Nephron progenitor cell (in vitro differentiated cells): ENCODE measurements around the gene SNHG17.
"Not testable (repeated sequence)": the region's sequence is repeated elsewhere in the genome, so short reads cannot be mapped to it uniquely, and the experiment has no call there.

Experiments
- DNase-seq: peaks from one replicate; pipeline ENCODE4 v3.0.0; 2021
- H3K27ac Mint-ChIP-seq: 2 replicates; pipeline ENCODE4 v1.8.0; 2021; ENCODE audit warnings: mild to moderate bottlenecking, moderate library complexity, mixed read lengths
- H3K27me3 Mint-ChIP-seq: 2 replicates; pipeline ENCODE4 v1.8.0; 2021; ENCODE audit warnings: mild to moderate bottlenecking, low read depth, mixed read lengths; ENCODE audit not compliant: poor library complexity
- H3K36me3 Mint-ChIP-seq: 2 replicates; pipeline ENCODE4 v1.8.0; 2021; ENCODE audit warnings: low read depth, mixed read lengths
- H3K4me1 Mint-ChIP-seq: 2 replicates; pipeline ENCODE4 v1.8.0; 2021; ENCODE audit warnings: mixed read lengths
- H3K4me3 Mint-ChIP-seq: 2 replicates; pipeline ENCODE4 v1.8.0; 2021; ENCODE audit warnings: mild to moderate bottlenecking, moderate library complexity, mixed read lengths
- H3K9me3 Mint-ChIP-seq: 2 replicates; pipeline ENCODE4 v1.8.0; 2021; ENCODE audit warnings: mild to moderate bottlenecking, moderate library complexity, mixed read lengths
- TF ChIP-seq, protein P1 (sequence below): fragments of 200-600 bp; sonication (generic); IDR thresholded peaks from 2 replicates; pipeline ENCODE4 v1.5.0; 2021; ENCODE audit warnings: antibody characterized with exemption

SNHG17 gene

GRCh38 chr20:38383147-38383546, 52.0 kb downstream of the SNHG17 start:
- H3K27me3 Mint-ChIP-seq, result peaks cover 32% of the 10 kb centered on the region
- TF ChIP-seq, protein P1, sequence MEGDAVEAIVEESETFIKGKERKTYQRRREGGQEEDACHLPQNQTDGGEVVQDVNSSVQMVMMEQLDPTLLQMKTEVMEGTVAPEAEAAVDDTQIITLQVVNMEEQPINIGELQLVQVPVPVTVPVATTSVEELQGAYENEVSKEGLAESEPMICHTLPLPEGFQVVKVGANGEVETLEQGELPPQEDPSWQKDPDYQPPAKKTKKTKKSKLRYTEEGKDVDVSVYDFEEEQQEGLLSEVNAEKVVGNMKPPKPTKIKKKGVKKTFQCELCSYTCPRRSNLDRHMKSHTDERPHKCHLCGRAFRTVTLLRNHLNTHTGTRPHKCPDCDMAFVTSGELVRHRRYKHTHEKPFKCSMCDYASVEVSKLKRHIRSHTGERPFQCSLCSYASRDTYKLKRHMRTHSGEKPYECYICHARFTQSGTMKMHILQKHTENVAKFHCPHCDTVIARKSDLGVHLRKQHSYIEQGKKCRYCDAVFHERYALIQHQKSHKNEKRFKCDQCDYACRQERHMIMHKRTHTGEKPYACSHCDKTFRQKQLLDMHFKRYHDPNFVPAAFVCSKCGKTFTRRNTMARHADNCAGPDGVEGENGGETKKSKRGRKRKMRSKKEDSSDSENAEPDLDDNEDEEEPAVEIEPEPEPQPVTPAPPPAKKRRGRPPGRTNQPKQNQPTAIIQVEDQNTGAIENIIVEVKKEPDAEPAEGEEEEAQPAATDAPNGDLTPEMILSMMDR, result no peak
- H3K36me3 Mint-ChIP-seq, result no peaks in the 10 kb centered on the region
- no peak overlapping the region for H3K4me3 Mint-ChIP-seq
- DNase-seq, result no peak
- no peak overlapping the region for H3K27ac Mint-ChIP-seq
- peaks cover 16% of the 10 kb centered on the region for H3K4me1 Mint-ChIP-seq
- peaks cover 8% of the 10 kb centered on the region for H3K9me3 Mint-ChIP-seq

GRCh38 chr20:38377838-38378237, 57.3 kb downstream of the SNHG17 start:
- H3K4me1 Mint-ChIP-seq, H3K36me3 Mint-ChIP-seq, DNase-seq, H3K27ac Mint-ChIP-seq, H3K4me3 Mint-ChIP-seq: not testable (repeated sequence)
- peaks cover 25% of the 10 kb centered on the region for H3K27me3 Mint-ChIP-seq
- peaks cover 11% of the 10 kb centered on the region for H3K9me3 Mint-ChIP-seq

GRCh38 chr20:38377039-38377685, 58.0 kb downstream of the SNHG17 start:
- DNase-seq, result no peak
- Mint-ChIP-seq H3K4me1 (peaks cover 4% of the 10 kb centered on the region), H3K27me3 (peaks cover 26% of the 10 kb centered on the region), H3K9me3 (peaks cover 11% of the 10 kb centered on the region), H3K36me3 (no peaks in the 10 kb centered on the region), H3K27ac (no peak overlapping the region), H3K4me3 (no peak overlapping the region)
- TF ChIP-seq, protein P1, result no peak

- no peaks in the 10 kb centered on the region for H3K4me1 Mint-ChIP-seq
- H3K4me3 Mint-ChIP-seq, result no peak overlapping the region
- H3K27ac Mint-ChIP-seq, result no peak overlapping the region
- H3K27me3 Mint-ChIP-seq, result peaks cover 31% of the 10 kb centered on the region
- H3K36me3 Mint-ChIP-seq, result no peaks in the 10 kb centered on the region
- TF ChIP-seq, protein P1, result no peak
- DNase-seq, result no peak
- H3K9me3 Mint-ChIP-seq, result peaks cover 7% of the 10 kb centered on the region
These were observed 61.2 kb downstream of the SNHG17 start for GRCh38 chr20:38373898-38374297.

DNA sequence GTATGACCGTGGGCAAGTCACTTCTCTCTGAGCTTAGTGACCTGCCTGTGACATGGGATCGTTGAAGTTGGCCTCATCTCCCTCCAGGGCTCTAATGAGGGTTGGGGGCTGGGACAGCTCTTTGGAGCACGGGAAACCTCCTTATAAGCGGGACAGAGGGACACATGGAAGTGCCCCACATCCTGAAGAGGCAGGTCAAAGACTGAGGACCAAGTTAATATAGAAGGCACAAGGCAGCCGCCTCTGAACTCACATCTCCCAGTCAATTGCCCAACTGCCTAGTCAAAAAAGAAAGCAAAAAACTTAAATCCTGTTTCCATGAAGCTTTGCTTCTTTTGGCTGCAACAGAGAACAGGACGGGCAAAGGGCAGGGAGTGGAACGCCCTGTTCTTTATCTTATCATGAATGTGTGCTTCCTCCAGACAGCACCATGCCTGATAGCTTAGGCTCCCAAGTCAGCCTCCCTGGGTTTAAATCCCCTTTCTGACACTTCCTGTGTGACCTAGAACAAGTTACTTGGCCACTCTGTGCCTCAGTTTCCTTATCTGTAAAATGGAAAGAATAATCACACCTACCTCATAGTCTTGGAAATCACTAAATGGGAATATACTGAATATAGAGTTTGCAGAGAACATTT, 61.8 kb downstream of the SNHG17 start:
- DNase-seq, result no peak
- Mint-ChIP-seq H3K4me3 (no peak overlapping the region), H3K27ac (no peak overlapping the region), H3K4me1 (no peaks in the 10 kb centered on the region), H3K36me3 (no peaks in the 10 kb centered on the region), H3K27me3 (peaks cover 31% of the 10 kb centered on the region), H3K9me3 (peaks cover 7% of the 10 kb centered on the region)
- TF ChIP-seq, protein P1, result no peak

DNA sequence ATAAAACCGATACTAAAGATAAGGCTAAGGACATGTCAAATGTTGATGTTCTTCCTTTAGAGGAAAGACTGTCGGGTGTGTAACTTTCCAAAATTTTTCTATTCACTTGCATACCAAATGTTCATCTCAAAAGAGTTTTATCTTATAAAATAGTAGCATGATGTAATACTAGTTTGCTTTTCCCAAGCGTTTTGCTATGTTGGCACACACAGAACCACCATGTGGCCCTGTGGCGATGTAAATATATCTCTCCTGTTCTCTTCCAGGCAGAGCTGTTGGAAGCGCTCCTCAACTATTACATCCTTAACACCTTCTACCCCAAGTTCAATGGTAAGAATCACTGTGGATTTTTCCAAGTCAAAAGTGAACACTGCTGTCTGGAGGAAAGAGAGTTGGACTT, 62.3 kb downstream of the SNHG17 start:
- peaks cover 5% of the 10 kb centered on the region for H3K9me3 Mint-ChIP-seq
- H3K27ac Mint-ChIP-seq, result no peak overlapping the region
- H3K4me3 Mint-ChIP-seq, result no peak overlapping the region
- H3K4me1 Mint-ChIP-seq, result no peaks in the 10 kb centered on the region
- TF ChIP-seq, protein P1, result no peak
- no peaks in the 10 kb centered on the region for H3K36me3 Mint-ChIP-seq
- DNase-seq, result no peak
- H3K27me3 Mint-ChIP-seq, result peaks cover 31% of the 10 kb centered on the region
